WERI-Rb-1 (cell line): ENCODE results near the gene ITSN1.
"Not testable (repeated sequence)": the region's sequence is repeated elsewhere in the genome, so short reads cannot be mapped to it uniquely, and the experiment has no call there.

Experiments
- DNase-seq: peaks from one replicate; pipeline ENCODE4 v3.0.0-alpha.2; 2020
- H3K27ac ChIP-seq: fragments of 250-450 bp; sonication (Bioruptor Pico); 2 replicates; pipeline ENCODE4 v1.5.1; 2020; ENCODE audit warnings: mild to moderate bottlenecking, moderate library complexity
- H3K27me3 ChIP-seq: fragments of 250-450 bp; sonication (Bioruptor Pico); 2 replicates; pipeline ENCODE4 v1.5.1; 2021; ENCODE audit warnings: mild to moderate bottlenecking, low read depth, moderate library complexity; ENCODE audit not compliant: insufficient read depth, severe bottlenecking
- H3K36me3 ChIP-seq: fragments of 250-450 bp; sonication (Bioruptor Pico); 2 replicates; pipeline ENCODE4 v1.5.1; 2020; ENCODE audit warnings: mild to moderate bottlenecking, moderate library complexity
- H3K4me3 ChIP-seq: 2 replicates; pipeline ENCODE4 v1.5.1; 2011; ENCODE audit warnings: low read depth, mild to moderate bottlenecking, control low read depth, low read length
- H3K9me3 ChIP-seq: fragments of 250-450 bp; sonication (Bioruptor Pico); 2 replicates; pipeline ENCODE4 v1.5.1; 2021; ENCODE audit warnings: mild to moderate bottlenecking, moderate library complexity; ENCODE audit not compliant: severe bottlenecking
- CTCF ChIP-seq: IDR thresholded peaks from 2 replicates; pipeline ENCODE4 v1.5.1; 2011; ENCODE audit warnings: low read depth, mild to moderate bottlenecking, control low read depth, inconsistent platforms, low read length

The ITSN1 gene

GRCh38 chr21:33780631-33781030 is 138.3 kb downstream of the ITSN1 start:
- no peak for DNase-seq
- no peak for TF ChIP-seq CTCF
- H3K36me3 ChIP-seq, result peaks cover 41% of the 10 kb centered on the region

GRCh38 chr21:33781121-33781520 is 138.8 kb downstream of the ITSN1 start:
- DNase-seq, result no peak
- Histone ChIP-seq H3K27ac (no peak overlapping the region), H3K9me3 (peaks cover 3% of the 10 kb centered on the region), H3K36me3 (peaks cover 38% of the 10 kb centered on the region), H3K27me3 (no peaks in the 10 kb centered on the region), H3K4me3 (no peak overlapping the region)
- no peak for TF ChIP-seq CTCF

More at GRCh38 chr21:33780631-33781030, 138.3 kb downstream of the ITSN1 start:
- Histone ChIP-seq H3K27me3 (no peaks in the 10 kb centered on the region), H3K4me3 (no peak overlapping the region), H3K9me3 (peaks cover 3% of the 10 kb centered on the region), H3K27ac (no peak overlapping the region)

GRCh38 chr21:33783187-33783979 is 141.1 kb downstream of the ITSN1 start:
- DNase-seq, result no peak
- Histone ChIP-seq H3K27me3 (no peaks in the 10 kb centered on the region), H3K9me3 (peaks cover 3% of the 10 kb centered on the region), H3K27ac (no peak overlapping the region), H3K4me3 (no peak overlapping the region), H3K36me3 (peaks cover 39% of the 10 kb centered on the region)
- TF ChIP-seq CTCF, result no peak

GRCh38 chr21:33787431-33787830 is 145.1 kb downstream of the ITSN1 start:
- DNase-seq, result no peak
- TF ChIP-seq CTCF, result no peak
- no peak overlapping the region for H3K27ac ChIP-seq
- no peaks in the 10 kb centered on the region for H3K27me3 ChIP-seq
- peaks cover 19% of the 10 kb centered on the region for H3K36me3 ChIP-seq
- no peak overlapping the region for H3K4me3 ChIP-seq
- H3K9me3 ChIP-seq, result no peaks in the 10 kb centered on the region

GRCh38 chr21:33788438-33788837 is 146.1 kb downstream of the ITSN1 start:
- not testable (repeated sequence) for DNase-seq, H3K27me3 ChIP-seq
- H3K36me3 ChIP-seq, result peaks cover 16% of the 10 kb centered on the region

GRCh38 chr21:33789697-33790096 is 147.4 kb downstream of the ITSN1 start:
- TF ChIP-seq CTCF, result no peak
- no peak for DNase-seq
- Histone ChIP-seq H3K27me3 (no peaks in the 10 kb centered on the region), H3K27ac (no peak overlapping the region), H3K36me3 (peaks cover 18% of the 10 kb centered on the region), H3K9me3 (no peaks in the 10 kb centered on the region), H3K4me3 (no peak overlapping the region)

More at GRCh38 chr21:33788438-33788837, 146.1 kb downstream of the ITSN1 start:
- not testable (repeated sequence) for H3K27ac ChIP-seq, H3K4me3 ChIP-seq, H3K9me3 ChIP-seq
